Endothelial cell (in vitro differentiated cells): ENCODE results near the gene GNAO1. TPM values are rescaled to one million over a fixed set of nuclear protein-coding genes. Genes with fewer than 3 reads are reported as not detected.

Experiments used
- DNase-seq: peaks from one replicate; pipeline ENCODE4 v3.0.0; 2021; ENCODE audit warnings: low spot score
- H3K27ac Mint-ChIP-seq: one replicate; pipeline ENCODE4 v1.8.0; 2021; ENCODE audit warnings: mixed read lengths, inconsistent platforms; ENCODE audit not compliant: unreplicated experiment
- H3K27me3 Mint-ChIP-seq: one replicate; pipeline ENCODE4 v1.8.0; 2021; ENCODE audit warnings: mild to moderate bottlenecking, moderate library complexity, mixed read lengths, inconsistent platforms; ENCODE audit not compliant: unreplicated experiment
- H3K36me3 Mint-ChIP-seq: one replicate; pipeline ENCODE4 v1.8.0; 2021; ENCODE audit warnings: mild to moderate bottlenecking, low read depth, mixed read lengths, inconsistent platforms; ENCODE audit not compliant: unreplicated experiment
- H3K4me1 Mint-ChIP-seq: one replicate; pipeline ENCODE4 v1.8.0; 2021; ENCODE audit warnings: mild to moderate bottlenecking, mixed read lengths, inconsistent platforms; ENCODE audit not compliant: unreplicated experiment
- H3K4me3 Mint-ChIP-seq: one replicate; pipeline ENCODE4 v1.8.0; 2021; ENCODE audit warnings: mild to moderate bottlenecking, mixed read lengths, inconsistent platforms; ENCODE audit not compliant: unreplicated experiment
- H3K9me3 Mint-ChIP-seq: one replicate; pipeline ENCODE4 v1.8.0; 2021; ENCODE audit warnings: mixed read lengths, inconsistent platforms; ENCODE audit not compliant: unreplicated experiment
- CTCF ChIP-seq: fragments of 200-600 bp; sonication (generic); IDR thresholded peaks from one replicate; pipeline ENCODE4 v1.5.0; 2021; ENCODE audit warnings: antibody characterized with exemption; ENCODE audit not compliant: unreplicated experiment
- total RNA-seq: library from RNA; stranded (reverse); fragmentation: NEBNext Ultra II Directional; extraction: Animal tissue kit (Norgen Biotek cat#: 25700); gene quantifications from one replicate; pipeline ENCODE4 v1.2.1, GENCODE V29; 2021; ENCODE audit not compliant: unreplicated experiment

GNAO1 gene
- total RNA-seq, 1 donor from 2014 or later, result 0.69 TPM

DNA sequence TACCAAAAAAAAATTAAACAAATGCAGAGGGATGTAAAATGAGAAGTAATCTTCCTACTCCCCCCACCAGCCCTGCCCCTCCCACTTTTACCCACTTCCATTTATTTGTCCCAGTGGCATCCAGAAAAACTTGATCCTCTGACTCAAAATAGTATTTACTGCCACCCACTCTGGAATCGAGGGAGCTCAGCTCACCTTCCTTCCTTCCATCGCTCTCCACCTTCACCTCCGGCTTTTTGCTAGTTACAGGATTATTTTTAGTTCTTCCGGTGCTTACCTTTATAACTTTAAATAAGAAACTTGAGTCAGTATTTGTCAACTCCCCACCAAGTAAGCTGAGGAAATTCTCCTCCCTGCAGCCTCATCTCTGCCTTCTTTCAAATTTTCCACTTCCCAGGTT, 139.2 kb downstream of the GNAO1 start:
- no peaks in the 10 kb centered on the region for H3K9me3 Mint-ChIP-seq
- H3K4me1 Mint-ChIP-seq, result peaks cover 2% of the 10 kb centered on the region
- no peaks in the 10 kb centered on the region for H3K36me3 Mint-ChIP-seq
- TF ChIP-seq CTCF, result no peak
- H3K27me3 Mint-ChIP-seq, result peaks cover 7% of the 10 kb centered on the region
- no peak for DNase-seq
- H3K27ac Mint-ChIP-seq, result no peak overlapping the region
- H3K4me3 Mint-ChIP-seq, result no peak overlapping the region

GRCh38 chr16:56331399-56331798, 140.1 kb downstream of the GNAO1 start:
- Mint-ChIP-seq H3K9me3 (no peaks in the 10 kb centered on the region), H3K27ac (no peak overlapping the region)

DNA sequence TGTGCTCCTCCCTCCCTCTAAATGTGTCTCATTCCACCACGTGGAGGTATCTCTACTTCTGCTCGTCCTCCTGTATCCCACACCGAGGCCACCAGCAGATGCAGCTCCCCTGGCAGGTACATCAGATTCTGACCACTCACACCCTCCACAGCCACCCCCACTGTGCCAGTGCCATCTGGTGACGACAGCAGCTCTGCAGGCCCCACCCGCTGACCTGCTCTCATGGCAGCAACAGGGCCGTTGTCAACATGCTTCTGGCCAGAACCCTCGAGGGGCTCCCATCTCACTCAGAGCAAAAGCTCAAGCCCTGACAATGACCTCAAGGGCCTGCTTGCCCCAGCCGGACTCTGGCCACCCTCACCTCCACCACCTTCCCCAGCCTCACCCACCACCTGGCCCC, 140.6 kb downstream of the GNAO1 start:
- no peak for TF ChIP-seq CTCF
- Mint-ChIP-seq H3K27me3 (peaks cover 9% of the 10 kb centered on the region), H3K9me3 (no peaks in the 10 kb centered on the region), H3K4me1 (peaks cover 2% of the 10 kb centered on the region), H3K27ac (no peak overlapping the region), H3K4me3 (no peak overlapping the region), H3K36me3 (no peaks in the 10 kb centered on the region)
- no peak for DNase-seq

More at GRCh38 chr16:56331399-56331798, 140.1 kb downstream of the GNAO1 start:
- H3K4me1 Mint-ChIP-seq, result peaks cover 2% of the 10 kb centered on the region
- no peak overlapping the region for H3K4me3 Mint-ChIP-seq
- peaks cover 8% of the 10 kb centered on the region for H3K27me3 Mint-ChIP-seq
- TF ChIP-seq CTCF, result no peak
- no peaks in the 10 kb centered on the region for H3K36me3 Mint-ChIP-seq
- no peak for DNase-seq

DNA sequence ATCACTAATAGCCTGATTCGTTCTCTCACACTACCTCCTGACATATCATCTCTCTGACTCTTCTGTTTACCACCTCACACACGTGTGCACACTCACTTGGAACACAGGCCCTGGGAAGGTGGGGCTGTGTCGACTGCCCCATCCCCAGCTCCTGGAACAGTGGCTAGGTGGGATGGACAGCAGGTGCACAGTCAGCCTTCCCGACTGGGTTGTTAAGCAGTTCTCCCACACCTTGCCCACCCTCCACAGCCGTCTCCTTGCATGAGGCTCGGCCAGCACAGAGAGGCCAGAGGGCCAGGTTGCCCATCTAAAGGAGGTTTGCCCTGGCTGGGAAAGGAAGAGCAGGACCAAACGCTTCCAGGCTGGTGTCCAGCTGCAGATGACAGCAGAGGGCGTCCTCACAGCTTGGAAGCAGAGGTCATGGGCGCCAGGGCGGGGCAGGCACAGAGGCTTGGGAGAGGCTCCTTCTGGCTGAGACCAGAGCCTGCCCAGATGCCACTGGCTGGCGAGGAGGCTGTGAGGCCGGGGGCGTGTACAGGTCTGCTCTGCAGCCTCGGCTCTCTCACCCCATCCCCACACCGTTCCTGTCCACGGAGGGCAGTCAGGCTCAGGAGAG, 141.3 kb downstream of the GNAO1 start:
- Mint-ChIP-seq H3K36me3 (no peaks in the 10 kb centered on the region), H3K27me3 (peaks cover 9% of the 10 kb centered on the region), H3K9me3 (no peaks in the 10 kb centered on the region), H3K4me3 (no peak overlapping the region), H3K4me1 (peaks cover 2% of the 10 kb centered on the region), H3K27ac (no peak overlapping the region)
- no peak for TF ChIP-seq CTCF
- DNase-seq, result peak; percentile 52

DNA sequence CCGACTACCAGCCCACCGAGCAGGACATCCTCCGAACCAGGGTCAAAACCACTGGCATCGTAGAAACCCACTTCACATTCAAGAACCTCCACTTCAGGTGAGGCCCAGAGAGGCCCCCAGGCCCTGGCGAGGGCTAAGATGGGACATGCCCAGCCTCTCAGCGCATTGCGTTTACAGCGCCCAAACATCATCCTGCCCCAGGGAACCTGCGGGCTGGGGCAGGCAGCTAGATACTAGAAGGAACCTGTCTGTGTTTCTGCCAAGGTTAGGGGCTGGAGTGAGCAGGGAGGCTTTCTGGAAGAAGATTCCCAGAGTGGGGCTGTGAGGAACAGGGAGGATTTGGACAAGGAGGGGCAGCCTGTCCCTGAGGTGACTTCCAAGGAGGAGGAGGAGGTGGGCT, 143.5 kb downstream of the GNAO1 start:
- no peaks in the 10 kb centered on the region for H3K36me3 Mint-ChIP-seq

More for the DNA sequence above, 143.5 kb downstream of the GNAO1 start:
- Mint-ChIP-seq H3K9me3 (no peaks in the 10 kb centered on the region), H3K27me3 (peaks cover 9% of the 10 kb centered on the region), H3K4me3 (no peak overlapping the region), H3K27ac (no peak overlapping the region), H3K4me1 (no peaks in the 10 kb centered on the region)
- no peak for TF ChIP-seq CTCF
- DNase-seq, result no peak
